COR-L47 (cell line): Measurements from ENCODE around the gene SERPINA1.
"Not testable (repeated sequence)": the region's sequence is repeated elsewhere in the genome, so short reads cannot be mapped to it uniquely, and the experiment has no call there.

Experiments
- DNase-seq: peaks from one replicate; lab custom pipeline; 2025; lab: John Stamatoyannopoulos, UW

Gene SERPINA1

DNA sequence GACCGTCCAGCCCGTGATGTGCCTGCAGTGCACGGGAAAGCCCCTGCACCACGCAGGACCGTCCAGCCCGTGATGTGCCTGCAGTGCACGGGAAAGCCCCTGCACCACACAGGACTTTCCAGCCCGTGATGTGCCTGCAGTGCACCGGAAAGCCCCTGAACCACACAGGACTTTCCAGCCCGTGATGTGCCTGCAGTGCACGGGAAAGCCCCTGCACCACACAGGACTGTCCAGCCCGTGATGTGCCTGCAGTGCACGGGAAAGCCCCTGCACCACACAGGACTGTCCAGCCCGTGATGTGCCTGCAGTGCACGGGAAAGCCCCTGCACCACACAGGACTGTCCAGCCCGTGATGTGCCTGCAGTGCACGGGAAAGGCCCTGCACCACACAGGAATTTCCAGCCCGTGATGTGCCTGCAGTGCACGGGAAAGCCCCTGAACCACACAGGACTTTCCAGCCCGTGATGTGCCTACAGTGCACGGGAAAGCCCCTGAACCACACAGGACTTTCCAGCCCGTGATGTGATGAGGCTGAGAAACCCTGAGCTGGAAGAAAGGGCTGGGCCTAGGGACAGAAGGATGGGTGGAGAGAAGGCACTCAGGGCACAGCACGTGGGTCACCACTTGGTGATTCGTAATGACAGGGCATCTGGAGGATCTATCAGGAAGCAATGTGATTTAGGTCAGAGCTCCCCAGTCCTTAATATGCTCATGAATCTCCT, 42.2 kb downstream of the SERPINA1 start:
- DNase-seq: not testable (repeated sequence)

DNA sequence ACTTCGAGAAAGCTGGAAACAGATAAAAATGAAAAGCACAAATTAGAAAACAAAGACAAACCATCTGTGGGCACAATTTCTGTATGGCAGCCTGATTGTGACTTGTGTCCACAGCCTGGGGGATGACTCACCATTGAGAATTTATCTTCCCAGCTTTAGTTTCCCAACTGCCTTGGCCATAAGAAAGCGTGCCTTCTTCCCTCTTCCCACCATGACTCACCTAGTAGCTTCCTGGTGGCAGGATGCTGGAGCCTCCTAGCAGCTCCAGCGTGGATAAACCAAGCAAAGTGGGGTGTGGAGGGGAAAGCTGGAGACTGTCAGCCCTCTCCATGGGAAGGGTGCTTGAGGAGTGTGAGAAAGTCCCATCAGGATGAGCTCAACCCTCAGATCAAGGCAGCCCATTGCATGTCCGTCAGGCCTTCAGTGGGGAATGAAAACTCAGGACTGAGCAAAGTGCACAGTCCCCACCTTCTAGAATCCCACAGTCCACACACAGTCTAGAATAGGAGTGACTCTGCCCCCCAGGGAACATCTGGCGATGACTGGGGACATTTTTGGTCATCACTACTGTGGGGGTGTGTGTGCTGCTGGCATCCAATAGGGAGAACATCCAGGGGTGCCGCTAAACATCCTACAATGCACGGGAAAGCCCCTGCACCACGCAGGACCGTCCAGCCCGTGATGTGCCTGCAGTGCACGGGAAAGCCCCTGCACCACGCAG, 42.9 kb downstream of the SERPINA1 start:
- DNase-seq: no peak

DNA sequence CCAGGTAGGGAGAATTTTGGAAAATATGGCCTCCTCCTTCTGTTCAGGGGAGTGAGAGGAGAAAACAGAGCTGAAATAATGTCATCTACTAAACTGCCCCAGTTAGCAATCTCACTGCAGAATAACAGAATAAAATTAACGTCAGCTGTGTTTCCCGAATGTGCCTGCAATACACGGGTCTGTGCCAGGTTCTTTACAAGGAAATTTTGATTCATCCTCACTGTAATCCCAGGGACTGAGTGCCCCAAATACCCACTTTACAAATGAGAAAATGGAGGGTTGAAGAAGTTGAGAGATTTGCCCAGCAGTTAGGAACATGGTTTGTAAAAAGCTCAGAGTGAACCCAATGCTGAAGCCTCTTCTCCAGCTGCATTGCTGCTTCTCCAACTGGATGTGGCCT, 44.0 kb downstream of the SERPINA1 start:
- DNase-seq: no peak

DNA sequence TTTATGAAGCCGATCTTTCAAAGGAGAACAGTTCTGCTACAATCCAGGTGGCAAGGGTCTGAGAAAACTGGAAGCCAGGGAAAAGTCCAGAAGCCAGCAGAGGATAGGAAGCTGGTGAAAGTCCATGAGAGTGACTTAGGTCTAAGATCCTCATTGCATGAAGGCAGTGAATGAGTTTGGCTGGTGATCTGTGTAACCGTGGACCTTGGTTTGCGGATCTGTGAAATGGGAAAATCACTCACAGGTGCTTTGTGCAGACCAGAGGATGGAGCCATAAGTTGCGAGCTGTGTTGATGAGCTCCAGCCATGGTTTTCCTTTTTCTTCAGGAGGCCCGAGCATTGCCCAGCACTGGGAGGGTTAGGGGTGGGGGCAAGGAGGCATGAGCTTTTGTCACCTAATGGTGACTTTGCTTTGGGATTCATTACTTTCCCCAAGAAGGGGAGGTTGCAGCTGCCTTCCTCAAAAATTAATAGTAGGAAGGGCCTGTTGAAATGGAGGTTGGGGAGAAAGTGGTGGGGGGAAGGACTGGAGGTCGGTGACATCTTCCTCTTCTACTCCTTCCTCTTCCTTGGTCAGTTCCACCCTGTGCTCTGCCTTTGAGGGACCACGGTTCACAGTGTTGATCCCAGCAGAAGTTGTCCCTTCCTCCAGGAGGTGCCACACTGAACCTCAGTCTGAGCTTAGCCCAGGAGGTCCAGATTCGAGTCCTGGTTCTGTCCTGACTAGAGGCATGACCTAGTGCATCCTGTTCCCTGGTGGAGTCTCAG, 45.0 kb downstream of the SERPINA1 start:
- DNase-seq: no peak

DNA sequence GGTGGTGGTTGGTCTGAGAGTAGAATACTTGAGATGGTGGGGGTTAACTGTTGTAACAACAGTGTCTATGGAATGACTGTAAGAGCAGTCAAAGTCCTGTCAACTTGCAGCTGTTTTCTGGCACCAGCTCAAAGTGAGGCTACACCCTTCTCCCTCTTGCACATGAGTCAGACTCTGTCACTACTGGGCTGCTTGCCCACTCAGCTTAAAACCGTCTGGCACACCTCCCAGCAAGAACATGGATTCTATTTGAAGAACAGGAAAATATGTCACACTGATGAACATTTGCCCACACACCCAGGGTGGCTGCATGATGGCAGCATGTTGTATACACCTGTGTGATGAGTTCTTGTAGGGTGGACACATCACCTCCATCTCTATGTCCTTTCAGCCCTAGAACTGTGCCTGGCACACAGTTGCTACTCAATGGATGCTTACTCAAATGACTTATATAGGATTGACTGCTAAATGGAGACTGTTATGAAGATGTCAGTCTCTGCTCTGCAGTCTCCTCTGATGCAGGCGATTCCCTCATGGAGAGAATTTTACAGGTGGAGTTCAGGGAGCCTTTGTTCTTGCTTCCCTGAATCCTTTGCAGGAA, 46.0 kb downstream of the SERPINA1 start:
- DNase-seq: peak; percentile 94

DNA sequence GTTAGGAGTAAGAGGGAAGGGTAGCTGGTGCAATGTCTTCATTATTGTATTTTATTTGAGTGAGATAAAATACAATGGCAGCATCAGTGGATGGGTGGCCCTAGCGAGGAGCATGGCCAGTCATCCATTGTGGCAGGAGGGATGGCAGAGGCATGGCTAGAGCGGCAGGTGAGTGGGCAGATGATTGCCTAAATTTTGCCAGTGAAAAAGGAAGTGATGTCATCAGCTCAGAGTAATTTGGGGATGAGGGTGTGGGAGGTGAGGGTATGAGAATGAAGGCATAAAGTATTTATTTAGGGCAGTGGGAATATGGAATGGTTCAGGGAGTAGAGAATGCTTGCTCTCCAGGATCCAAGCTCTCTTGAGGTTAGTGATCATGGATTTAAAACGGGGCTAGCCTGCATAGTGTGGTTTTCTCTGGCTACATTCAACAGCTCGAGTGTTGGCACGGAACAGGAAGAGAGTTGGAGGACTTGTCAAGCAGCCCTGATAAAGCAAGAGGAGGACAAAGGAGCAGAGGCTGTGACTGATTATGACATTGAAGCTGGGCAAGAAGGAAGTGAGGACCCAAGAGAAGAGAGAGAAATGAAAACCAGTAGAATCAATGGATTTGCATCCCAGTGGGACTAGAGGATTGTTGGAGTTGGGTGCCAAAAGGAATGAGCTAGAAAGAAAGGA, 46.6 kb downstream of the SERPINA1 start:
- DNase-seq: no peak

DNA sequence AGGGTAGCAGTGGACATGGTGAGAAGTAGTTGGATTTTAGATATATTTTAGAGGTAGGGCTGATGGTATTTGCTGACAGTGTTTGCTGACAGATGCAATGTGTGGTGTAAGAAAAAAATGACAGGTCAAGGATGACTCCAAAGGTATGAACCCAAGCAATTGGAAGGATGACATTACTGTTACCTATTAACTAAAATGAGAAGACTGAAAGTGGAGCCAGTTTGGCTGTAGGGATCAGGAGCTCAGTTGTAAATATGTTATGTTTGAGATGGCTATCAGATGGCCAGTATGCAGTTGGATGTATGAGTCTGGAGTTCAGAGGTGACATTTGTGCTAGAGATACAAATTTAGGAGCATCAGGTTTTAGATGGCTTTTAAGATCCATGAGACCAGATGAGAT, 47.9 kb downstream of the SERPINA1 start:
- no peak for DNase-seq

DNA sequence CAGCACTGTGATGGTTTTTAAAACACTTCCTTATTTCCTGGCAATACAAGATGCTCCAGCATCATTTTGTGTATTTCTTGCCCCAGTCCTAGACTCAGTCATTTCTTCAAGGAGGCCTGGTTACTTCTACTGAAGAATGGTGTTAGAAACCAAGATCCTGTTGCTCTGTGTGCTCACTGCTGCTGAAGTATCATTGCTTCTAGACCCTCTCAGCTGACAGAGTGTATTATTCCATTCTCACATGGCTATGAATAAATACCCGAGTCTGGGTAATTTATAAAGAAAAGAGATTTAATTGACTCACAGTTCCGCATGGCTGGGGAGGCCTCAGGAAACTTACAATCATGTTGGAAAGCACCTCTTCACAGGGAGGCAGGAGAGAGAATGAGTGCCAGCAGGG, 50.4 kb downstream of the SERPINA1 start:
- DNase-seq: no peak

DNA sequence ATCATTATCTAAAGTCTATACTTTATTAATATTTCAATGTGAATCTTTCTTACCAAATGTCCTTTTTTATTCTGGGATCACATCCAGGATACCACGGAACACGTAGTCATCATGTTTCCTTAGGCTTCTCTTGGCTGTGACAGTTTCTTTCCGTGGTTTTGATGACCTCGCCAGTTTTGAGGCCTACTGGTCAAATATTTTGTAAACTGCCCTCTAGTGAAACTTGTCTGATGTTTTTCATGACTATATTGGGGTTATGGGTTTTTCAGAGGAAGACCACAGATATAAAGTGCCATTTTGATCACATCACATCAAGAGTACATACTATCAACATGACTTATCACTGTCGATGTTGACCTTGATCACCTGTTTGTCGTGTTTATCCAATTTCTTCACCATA, 51.1 kb downstream of the SERPINA1 start:
- no peak for DNase-seq

DNA sequence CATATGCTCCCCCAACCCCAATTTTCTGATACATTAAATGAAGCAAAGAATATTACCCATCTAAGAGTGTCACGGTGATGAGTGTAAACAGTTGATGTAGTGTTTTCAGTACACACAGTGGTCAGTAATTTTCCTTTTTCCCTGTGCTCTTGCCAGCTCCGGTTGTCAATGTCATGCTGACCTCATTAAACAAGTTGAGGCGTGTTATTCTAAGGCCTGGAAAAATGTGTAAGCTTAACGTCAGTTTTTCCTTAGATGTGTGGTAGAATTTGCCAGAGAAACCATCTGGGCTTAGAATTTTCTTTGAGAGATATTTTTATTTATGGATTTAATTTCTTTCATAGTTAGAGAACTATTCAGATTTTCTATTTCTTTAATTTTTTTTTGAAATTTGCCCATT, 53.5 kb downstream of the SERPINA1 start:
- no peak for DNase-seq

DNA sequence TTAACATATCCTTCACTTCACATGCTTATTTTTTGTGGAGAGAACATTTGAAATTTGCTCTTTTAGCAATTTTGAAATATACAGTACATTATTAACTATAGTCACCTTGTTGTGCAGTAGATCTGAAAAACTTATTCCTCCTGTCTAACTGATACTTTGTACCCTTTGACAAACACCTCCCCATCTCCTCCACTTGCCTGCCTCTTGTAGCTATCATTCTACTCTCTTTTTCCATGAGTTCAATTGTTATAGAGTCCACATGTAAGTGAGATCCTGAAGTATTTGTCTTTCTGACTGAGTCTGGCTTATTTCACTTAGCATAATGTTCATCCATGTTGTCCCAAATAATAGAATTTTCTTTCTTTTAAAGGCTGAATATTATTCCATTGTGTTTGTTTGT, 55.8 kb downstream of the SERPINA1 start:
- DNase-seq: no peak

DNA sequence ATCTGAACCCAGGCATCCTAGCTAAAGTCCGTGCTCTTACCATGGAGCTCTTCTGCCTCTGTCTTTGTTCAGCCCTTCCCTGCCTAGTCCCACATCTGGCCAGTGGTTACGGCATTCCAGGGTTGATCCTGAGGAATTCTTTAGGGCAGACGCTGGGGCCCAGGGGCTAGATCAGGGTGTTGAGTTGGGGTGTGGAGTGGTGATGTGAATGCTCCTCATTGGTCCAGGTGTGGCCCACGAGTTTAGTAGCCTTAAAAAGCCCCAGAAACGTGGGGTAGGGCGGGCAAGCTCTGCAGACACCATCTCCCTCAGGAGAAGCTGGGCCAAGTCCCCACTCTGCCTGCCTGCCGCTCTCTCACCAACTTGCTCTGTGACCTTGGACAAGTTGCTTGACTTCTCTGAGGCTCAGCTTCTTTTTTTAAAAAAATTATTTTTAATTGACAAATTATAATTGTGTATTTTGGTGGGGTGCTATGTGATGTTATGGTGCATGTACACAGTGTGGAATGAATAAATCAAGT, 56.3 kb downstream of the SERPINA1 start:
- DNase-seq: no peak

DNA sequence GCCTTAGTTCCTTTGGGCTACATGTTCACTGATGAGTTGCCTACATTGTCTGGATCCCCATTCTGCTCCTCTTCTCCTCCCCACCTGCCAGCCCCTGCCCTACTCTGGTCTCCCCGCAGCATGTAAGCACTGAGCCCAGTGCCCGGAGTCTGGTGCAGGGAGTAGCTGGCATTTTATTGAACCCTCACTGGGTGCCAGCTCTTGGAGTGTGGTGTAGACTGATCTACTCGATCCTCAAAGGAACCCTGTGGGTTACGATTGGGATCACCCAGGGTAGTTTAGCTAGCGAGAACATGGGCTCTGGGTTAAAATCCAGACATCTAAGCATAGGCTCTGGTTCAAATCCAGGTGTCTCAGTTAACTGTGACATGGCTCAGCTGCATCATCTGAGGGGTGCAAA, 56.9 kb downstream of the SERPINA1 start:
- no peak for DNase-seq

DNA sequence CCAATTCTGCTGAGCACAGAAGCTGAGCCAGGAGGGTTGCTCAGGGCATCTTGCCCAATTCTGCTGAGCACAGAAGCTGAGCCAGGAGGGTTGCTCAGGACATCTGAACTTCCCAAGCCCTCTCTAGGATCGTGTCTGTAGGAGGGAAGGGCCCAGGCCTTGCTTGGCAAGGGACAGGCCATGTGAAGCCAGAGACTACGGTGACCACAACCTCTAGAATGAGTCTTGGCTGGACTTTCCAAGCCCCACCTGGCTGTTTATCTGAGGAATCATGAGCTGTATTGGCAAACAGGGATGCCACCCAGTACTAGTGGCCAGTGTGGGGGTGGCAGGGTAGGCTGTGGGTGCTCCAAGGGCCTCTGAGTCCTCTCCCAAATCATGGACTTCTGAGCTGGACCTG, 57.5 kb downstream of the SERPINA1 start:
- no peak for DNase-seq

DNA sequence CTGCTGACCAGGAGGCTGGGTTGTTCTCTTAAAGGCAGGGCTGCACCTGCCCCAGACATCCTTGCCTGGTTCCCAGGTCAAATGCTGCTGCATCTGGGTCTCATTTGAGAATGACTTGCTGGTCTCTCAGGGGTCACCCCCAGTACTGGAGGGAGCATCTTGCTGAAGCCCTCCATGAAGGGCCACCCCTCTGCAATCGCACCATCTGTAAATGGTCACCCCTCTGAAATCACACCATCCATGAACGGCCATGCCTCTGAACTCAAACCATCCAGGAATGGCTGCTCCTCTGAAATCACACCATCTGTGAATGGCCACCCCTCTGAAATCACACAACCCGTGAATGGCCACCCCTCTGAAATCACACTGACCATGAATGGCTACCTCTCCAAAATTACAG, 58.0 kb downstream of the SERPINA1 start:
- no peak for DNase-seq

DNA sequence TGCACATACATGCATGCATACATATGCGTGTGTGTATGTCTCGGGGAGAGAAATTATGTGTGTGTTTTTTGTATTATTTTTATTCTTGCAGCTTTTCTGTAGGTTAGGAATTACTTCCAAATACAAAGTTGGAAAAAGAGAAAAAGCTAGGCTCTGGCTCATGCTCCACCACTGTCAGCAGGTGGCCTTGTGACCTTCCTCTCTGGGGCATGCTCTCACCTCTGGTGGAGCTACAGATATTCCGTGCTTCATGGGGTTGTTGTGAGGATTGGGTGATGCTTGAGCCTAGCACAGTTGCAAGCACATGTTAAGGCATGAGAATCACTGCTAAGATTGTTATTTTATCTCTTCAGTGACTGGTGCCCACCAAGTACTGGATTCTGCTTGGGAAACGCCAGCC, 58.5 kb downstream of the SERPINA1 start:
- no peak for DNase-seq

DNA sequence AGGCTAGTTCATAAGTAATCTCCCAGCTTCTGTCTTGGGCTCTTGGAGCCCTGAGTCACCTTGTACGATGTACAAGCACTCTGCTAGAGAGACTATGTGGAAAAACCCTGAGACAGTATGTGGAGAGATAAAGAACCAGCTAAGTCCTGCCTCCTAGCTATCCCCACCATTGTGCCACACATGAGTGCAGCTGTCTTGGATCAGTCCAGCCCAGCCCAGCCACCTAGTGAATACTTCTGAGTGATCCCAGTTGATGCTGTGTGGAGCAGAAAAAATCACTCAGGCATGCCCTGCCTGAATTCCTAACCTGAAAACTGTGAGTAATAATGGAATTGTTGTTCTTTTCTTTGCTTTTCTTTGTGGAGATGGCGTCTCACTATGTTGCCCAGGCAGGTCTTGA, 60.2 kb downstream of the SERPINA1 start:
- DNase-seq: no peak
